NCI-H1105 (cell line): Measurements from ENCODE around the gene TCERG1L.
"Not testable (repeated sequence)": the region's sequence is repeated elsewhere in the genome, so short reads cannot be mapped to it uniquely, and the experiment has no call there.

Source experiments
- DNase-seq: peaks from one replicate; lab custom pipeline; 2025; lab: John Stamatoyannopoulos, UW

The TCERG1L gene

DNA sequence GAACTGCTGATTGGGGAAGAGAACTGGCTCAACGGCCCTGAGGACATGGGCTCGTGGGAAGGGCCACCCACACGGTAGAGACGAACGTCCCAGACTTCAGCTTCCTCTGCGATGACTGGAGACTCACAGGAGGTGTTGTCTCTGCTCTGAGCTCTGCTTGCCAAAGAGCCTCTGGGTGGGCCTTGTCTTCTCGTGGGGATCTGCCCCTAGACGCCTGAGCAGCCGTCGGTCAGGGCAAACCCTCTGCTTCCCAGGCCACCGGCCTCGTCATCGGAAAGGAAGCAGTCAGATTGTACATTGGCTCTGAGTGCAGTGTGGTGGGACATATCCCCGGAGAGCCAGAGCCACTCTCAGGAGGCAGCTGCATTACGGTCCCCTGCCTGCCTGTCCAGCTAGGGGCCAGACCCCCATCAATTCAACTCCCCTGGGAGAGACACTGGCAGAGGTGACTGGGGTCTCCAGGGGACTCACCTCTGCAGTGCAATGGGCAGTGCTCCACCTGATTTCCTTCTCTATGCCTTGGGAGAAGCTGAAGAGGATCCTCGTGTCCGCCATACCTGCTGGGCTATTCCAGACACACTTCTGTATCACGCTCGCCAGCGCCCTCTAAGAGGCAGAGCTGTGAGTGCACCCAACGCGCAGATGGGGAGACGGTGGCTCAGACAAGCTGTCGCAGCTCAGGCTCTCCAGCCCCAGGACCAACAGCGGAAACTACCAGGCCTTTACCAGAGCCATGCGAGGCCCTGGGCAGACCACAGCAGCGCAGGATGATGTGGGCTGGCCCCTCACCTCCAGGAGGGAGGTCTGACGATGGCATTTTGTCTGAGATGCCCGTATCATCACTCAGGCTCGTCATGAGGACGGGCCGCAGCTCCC, 227.4 kb downstream of the TCERG1L start:
- no peak for DNase-seq

GRCh38 chr10:131082991-131083481, 228.5 kb downstream of the TCERG1L start:
- DNase-seq = no peak

GRCh38 chr10:131082201-131082850, 229.2 kb downstream of the TCERG1L start:
- DNase-seq = no peak

- DNase-seq = no peak
These were observed 229.7 kb downstream of the TCERG1L start for GRCh38 chr10:131081786-131082185.

DNA sequence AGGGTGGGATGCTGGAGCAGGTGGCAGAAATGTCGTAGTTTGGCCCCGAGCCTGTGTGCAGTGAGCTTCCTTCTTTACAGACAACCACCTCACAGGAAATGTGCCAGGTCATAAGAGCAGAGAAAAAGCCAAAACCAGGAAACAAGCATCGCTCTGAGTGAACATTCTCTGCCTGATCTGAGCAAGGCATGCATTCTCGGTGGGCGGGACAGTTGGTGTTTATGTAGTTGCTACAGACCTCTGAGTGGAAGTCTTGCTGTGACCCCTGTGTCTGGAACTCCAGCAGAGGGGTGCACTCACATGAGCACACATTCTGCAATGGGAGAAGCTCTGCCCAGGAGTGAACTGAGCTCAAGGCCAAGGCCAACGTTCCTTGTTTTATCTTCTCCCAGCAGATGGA, 230.1 kb downstream of the TCERG1L start:
- no peak for DNase-seq

DNA sequence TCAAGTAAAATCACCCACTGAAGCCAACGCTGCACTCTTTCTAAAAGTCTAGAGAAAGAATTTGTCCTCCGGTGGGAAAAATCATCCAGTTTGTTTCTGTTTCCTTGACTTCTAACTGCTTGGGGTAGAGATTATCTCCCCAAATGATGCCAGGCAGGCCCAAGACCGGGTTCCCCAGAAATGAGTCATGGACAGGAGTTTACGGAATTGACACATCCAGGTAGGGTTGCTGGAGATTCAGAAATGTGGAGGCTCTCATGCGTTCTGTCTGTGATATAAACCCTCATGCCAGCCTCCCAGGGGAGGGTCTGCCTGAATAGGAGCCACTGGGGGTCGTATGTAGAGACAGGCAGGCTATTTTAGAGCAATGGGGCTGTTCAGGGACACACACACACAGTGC, 230.9 kb downstream of the TCERG1L start:
- no peak for DNase-seq

DNA sequence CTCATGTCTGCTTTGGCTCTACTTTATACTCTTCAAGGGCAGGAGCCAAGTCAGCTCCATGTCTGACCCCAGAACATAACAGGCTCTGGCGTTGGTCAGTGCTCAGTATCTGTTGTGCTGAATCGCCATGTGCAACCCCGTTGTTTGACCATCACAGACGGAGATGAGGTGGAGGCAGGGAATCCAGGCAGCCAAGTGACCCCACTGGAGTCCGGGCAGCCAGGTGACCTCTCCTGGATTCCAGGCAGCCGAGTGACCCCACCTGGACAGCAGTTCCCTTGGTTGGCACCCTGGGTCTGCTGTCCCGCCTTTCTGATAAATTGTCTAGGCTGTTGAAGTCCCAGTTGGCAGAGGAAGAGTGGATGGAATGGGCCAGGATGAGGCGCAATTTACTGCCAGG, 232.2 kb downstream of the TCERG1L start:
- no peak for DNase-seq

DNA sequence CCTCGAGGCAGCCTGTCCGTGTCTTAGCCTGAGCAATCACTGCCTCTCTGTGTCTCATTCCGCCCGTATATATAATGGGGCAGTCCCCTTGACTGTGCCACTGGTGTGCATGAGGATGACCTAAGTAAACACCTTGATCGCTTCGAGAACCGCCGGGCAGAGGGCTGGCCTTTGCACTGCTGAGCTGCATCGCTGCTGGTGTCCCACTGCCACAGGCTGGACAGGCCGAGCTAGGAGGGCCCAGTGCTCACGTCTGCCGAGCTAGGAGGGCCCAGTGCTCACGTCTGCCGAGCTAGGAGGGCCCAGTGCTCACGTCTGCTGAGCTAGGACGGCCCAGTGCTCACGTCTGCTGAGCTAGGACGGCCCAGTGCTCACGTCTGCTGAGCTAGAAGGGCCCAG, 232.6 kb downstream of the TCERG1L start:
- DNase-seq = not testable (repeated sequence)

- no peak for DNase-seq
These were observed 233.2 kb downstream of the TCERG1L start for GRCh38 chr10:131078131-131078881.

GRCh38 chr10:131077724-131078123, 233.8 kb downstream of the TCERG1L start:
- DNase-seq = no peak

GRCh38 chr10:131077031-131077430, 234.5 kb downstream of the TCERG1L start:
- DNase-seq = no peak

DNA sequence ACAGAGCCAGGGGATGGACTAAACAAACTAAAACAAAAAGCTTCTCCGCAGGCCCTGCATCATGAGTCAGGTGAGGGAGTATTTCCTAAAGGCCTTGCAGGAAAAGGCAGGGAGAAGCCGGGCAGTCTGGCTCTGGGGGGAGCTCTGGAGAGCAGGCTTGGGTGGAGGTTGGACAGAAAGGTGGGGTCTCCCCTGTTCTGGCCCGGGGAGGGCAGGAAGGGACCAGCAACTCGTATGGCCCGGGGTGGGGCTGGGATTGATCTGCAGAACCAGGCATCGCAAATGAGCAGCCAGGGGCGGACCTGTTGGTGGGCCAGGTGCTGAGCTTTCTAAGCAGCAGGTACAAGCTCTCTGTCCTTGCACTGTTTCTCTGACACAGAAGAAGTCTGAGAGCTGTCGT, 235.2 kb downstream of the TCERG1L start:
- DNase-seq = no peak

DNA sequence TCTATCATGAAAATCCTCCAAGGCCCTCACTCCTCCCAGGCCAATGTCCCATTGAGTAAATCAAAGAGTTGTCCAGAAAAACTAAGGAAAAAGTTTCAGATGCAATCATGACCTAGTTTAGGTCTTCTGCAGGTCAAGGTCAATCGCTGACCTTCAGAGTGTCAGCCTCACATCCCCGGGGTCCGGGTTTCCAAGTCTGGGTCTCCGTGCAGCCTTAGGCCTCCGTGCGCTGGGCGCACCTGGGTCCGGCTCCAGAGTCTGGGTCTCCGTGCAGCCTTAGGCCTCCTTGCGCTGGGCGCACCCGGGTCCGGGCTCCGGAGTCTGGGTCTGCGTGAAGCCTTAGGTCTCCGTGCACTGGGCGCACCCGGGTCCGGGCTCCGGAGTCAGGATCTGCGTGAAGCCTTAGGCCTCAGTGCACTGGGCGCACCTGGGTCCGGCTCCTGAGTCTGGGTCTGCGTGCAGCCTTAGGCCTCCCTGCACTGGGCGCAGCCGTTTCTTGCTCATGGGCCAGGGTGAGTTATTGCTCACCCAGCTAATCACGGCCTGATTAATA, 236.2 kb downstream of the TCERG1L start:
- DNase-seq = no peak

GRCh38 chr10:131074682-131075081, 236.8 kb downstream of the TCERG1L start:
- no peak for DNase-seq

- no peak for DNase-seq
These were observed 238.0 kb downstream of the TCERG1L start for GRCh38 chr10:131073469-131074035.

DNA sequence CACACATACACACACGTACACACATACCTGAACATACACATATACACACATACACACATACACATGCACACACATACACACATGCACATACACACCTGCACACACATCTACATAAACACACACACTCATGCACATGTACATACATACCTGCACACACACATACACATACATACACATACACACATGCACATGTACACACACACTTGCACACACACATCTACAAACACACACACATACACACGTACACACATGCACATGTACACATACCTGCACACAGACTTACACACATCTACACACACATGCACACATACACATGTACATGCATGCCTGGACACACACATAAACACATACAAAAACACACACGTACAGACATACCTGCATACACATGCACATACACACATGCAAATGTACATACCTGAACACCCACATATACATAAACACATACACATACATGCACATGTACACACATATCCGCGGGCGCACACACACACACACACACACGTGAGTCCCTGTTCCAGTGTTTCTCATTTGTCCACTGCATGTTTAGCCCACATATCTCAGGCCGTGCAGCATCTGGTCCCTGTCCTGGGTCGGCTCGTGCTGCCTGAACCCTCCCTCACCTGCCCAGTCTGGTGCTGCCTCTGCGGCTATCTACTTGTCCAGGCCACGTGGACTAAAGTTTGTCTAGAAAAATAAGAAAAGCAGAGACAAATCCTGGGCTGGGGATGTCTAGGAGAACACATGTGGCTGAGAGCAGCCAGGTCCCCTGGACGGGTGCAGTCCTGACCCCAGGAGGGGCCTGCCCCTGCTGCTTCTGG, 238.7 kb downstream of the TCERG1L start:
- DNase-seq = no peak

- DNase-seq = no peak
These were observed 239.8 kb downstream of the TCERG1L start for GRCh38 chr10:131071721-131072120.

- no peak for DNase-seq
These were observed 240.7 kb downstream of the TCERG1L start for GRCh38 chr10:131070856-131071255.

- DNase-seq = no peak
These were observed 242.8 kb downstream of the TCERG1L start for GRCh38 chr10:131068760-131069159.

DNA sequence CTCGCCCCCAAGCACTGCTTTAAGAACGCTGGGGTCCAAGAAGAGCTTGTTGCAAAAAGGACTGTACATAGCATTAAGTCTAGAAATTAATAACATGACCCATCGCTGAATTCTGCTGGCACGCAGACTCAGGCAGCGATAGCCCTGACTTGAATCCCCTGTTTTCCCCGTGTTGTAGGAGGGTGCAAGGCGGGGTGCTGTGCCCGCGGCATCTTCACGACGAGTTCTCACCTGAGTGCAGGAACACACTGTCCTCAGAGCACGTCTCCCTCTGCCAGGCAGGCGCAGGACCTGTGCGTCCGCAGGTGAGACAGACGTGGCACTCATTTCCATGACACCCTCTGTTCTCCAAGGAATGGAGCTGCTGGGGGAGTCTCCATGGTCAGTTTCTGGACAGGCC, 243.2 kb downstream of the TCERG1L start:
- DNase-seq = no peak

DNA sequence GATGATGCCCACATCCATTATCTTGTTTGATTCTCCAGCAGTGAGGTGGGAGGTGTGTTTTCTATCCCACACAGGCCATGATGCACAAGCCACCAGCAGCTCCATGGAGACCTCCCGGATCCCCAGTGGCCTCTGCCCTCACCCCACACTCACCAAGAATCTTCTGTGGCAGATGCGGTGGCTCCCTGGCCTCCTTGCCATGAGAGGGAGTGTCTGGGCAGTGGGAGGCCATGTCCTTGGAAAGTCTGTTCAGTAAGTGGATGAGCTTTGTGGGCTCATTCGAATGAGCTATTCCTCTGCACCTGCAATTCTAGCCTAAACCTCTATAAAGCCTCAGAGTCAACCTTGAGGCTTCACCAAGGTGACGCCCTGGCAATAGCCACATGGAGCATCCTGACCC, 243.8 kb downstream of the TCERG1L start:
- DNase-seq = no peak
